HUES6 (cell line): ENCODE measurements around the gene BMF.
A peak's percentile ranks its signal among the peaks of the same experiment; 100 is the strongest.

ENCODE experiments used
- H3K27ac ChIP-seq: 2 replicates; pipeline ENCODE4 v1.7.0; 2013; ENCODE audit warnings: low read depth, mild to moderate bottlenecking, low read length, inconsistent platforms
- H3K27me3 ChIP-seq: 2 replicates; pipeline ENCODE4 v1.6.1; 2013; ENCODE audit warnings: low read length; ENCODE audit not compliant: control insufficient read depth, insufficient read depth
- H3K36me3 ChIP-seq: 2 replicates; pipeline ENCODE4 v1.6.1; 2013; ENCODE audit warnings: low read length; ENCODE audit not compliant: control insufficient read depth, insufficient read depth
- H3K4me1 ChIP-seq: 2 replicates; pipeline ENCODE4 v1.6.1; 2013; ENCODE audit warnings: low read length; ENCODE audit not compliant: control insufficient read depth, insufficient read depth
- H3K4me3 ChIP-seq: 2 replicates; pipeline ENCODE4 v1.5.1; 2013; ENCODE audit warnings: low read depth, low read length
- H3K9ac ChIP-seq: one replicate; pipeline ENCODE4 v1.6.1; 2013; ENCODE audit warnings: mild to moderate bottlenecking, low read length
- H3K9me3 ChIP-seq: 2 replicates; pipeline ENCODE4 v1.6.1; 2013; ENCODE audit warnings: low read depth, low read length; ENCODE audit not compliant: control insufficient read depth, insufficient read depth

Gene BMF

GRCh38 chr15:40111888-40112287, 3.2 kb upstream of the BMF start:
- Histone ChIP-seq H3K4me3 (no peak overlapping the region), H3K36me3 (no peaks in the 10 kb centered on the region), H3K27me3 (no peaks in the 10 kb centered on the region), H3K9ac (no peak overlapping the region), H3K27ac (no peak overlapping the region), H3K4me1 (peaks cover 32% of the 10 kb centered on the region), H3K9me3 (no peaks in the 10 kb centered on the region)

GRCh38 chr15:40110866-40111550, 2.3 kb upstream of the BMF start:
- no peaks in the 10 kb centered on the region for H3K27me3 ChIP-seq
- no peak overlapping the region for H3K4me3 ChIP-seq
- H3K27ac ChIP-seq, result no peak overlapping the region
- no peaks in the 10 kb centered on the region for H3K36me3 ChIP-seq
- no peak overlapping the region for H3K9ac ChIP-seq
- H3K4me1 ChIP-seq, result peaks cover 39% of the 10 kb centered on the region
- H3K9me3 ChIP-seq, result no peaks in the 10 kb centered on the region

GRCh38 chr15:40108061-40108854, 421 bp downstream of the BMF start:
- Histone ChIP-seq H3K4me3 (peak overlapping the region; percentile 78), H3K9ac (peak overlapping the region; percentile 65), H3K4me1 (peaks cover 60% of the 10 kb centered on the region), H3K36me3 (no peaks in the 10 kb centered on the region), H3K27ac (no peak overlapping the region), H3K27me3 (no peaks in the 10 kb centered on the region), H3K9me3 (no peaks in the 10 kb centered on the region)

- no peak overlapping the region for H3K9ac ChIP-seq
Observed at GRCh38 chr15:40106203-40107161, 2.2 kb downstream of the BMF start.

GRCh38 chr15:40105517-40106202, 3.0 kb downstream of the BMF start:
- H3K36me3 ChIP-seq, result 0 out of 2 replicates have a peak, but pooled peaks cover 3% of the 10 kb centered on the region

More at GRCh38 chr15:40106203-40107161, 2.2 kb downstream of the BMF start:
- Histone ChIP-seq H3K27ac (no peak overlapping the region), H3K36me3 (no peaks in the 10 kb centered on the region), H3K9me3 (no peaks in the 10 kb centered on the region), H3K4me1 (peaks cover 62% of the 10 kb centered on the region), H3K27me3 (no peaks in the 10 kb centered on the region), H3K4me3 (peak overlapping the region; percentile 26)

GRCh38 chr15:40104865-40105516, 3.7 kb downstream of the BMF start:
- H3K9me3 ChIP-seq, result no peaks in the 10 kb centered on the region
- H3K27ac ChIP-seq, result no peak overlapping the region
- no peak overlapping the region; the same call in 1 of the 2 replicates for H3K4me3 ChIP-seq
- H3K4me1 ChIP-seq, result peaks cover 72% of the 10 kb centered on the region
- H3K36me3 ChIP-seq, result 0 out of 2 replicates have a peak, but pooled peaks cover 3% of the 10 kb centered on the region
- H3K9ac ChIP-seq, result no peak overlapping the region
- H3K27me3 ChIP-seq, result no peaks in the 10 kb centered on the region

More at GRCh38 chr15:40105517-40106202, 3.0 kb downstream of the BMF start:
- no peaks in the 10 kb centered on the region for H3K27me3 ChIP-seq
- no peaks in the 10 kb centered on the region for H3K9me3 ChIP-seq
- H3K4me3 ChIP-seq, result no peak overlapping the region
- no peak overlapping the region for H3K9ac ChIP-seq
- peaks cover 65% of the 10 kb centered on the region for H3K4me1 ChIP-seq
- no peak overlapping the region for H3K27ac ChIP-seq

GRCh38 chr15:40104296-40104864, 4.3 kb downstream of the BMF start:
- H3K27me3 ChIP-seq, result no peaks in the 10 kb centered on the region
- no peak overlapping the region for H3K9ac ChIP-seq
- no peak overlapping the region for H3K27ac ChIP-seq
- H3K9me3 ChIP-seq, result no peaks in the 10 kb centered on the region
- 0 out of 2 replicates have a peak, but pooled peaks cover 3% of the 10 kb centered on the region for H3K36me3 ChIP-seq
- H3K4me3 ChIP-seq, result no peak overlapping the region; the same call in 1 of the 2 replicates
- peaks cover 71% of the 10 kb centered on the region for H3K4me1 ChIP-seq

- H3K27ac ChIP-seq, result no peak overlapping the region
- H3K9ac ChIP-seq, result no peak overlapping the region
- peaks cover 76% of the 10 kb centered on the region for H3K4me1 ChIP-seq
- no peaks in the 10 kb centered on the region for H3K27me3 ChIP-seq
- 0 out of 2 replicates have a peak, but pooled peaks cover 3% of the 10 kb centered on the region for H3K36me3 ChIP-seq
- no peaks in the 10 kb centered on the region for H3K9me3 ChIP-seq
- H3K4me3 ChIP-seq, result peak overlapping the region; percentile 37; the same call in 1 of the 2 replicates
Observed at GRCh38 chr15:40103864-40104271, 4.8 kb downstream of the BMF start.

GRCh38 chr15:40102897-40103858, 5.5 kb downstream of the BMF start:
- no peaks in the 10 kb centered on the region for H3K27me3 ChIP-seq
- no peaks in the 10 kb centered on the region for H3K9me3 ChIP-seq
- peak overlapping the region; percentile 37 for H3K4me3 ChIP-seq
- H3K4me1 ChIP-seq, result peaks cover 81% of the 10 kb centered on the region
- peak overlapping the region; percentile 31 for H3K9ac ChIP-seq
- H3K36me3 ChIP-seq, result 0 out of 2 replicates have a peak, but pooled peaks cover 3% of the 10 kb centered on the region
- no peak overlapping the region for H3K27ac ChIP-seq
